Stimulated activated CD4-positive, alpha-beta T cell treated with anti-CD3 and anti-CD28 coated beads, Interleukin-12 subunit alpha, Interleukin-12 subunit beta, amount 100 ng/mL, for 24 hours (primary cell): ENCODE results near the gene CPXM2.

Experiments
- DNase-seq, 2 experiments: peaks; one replicate each; pipeline ENCODE4 v3.0.0-alpha.2; 2020; ENCODE audit warnings: low read depth in 2 of 2

The CPXM2 gene

GRCh38 chr10:123891144-123892071, at the start of gene CPXM2:
Gene CPXM2, minus strand, starts transcription at chr10:123891807. Its CDS starts 148 bp downstream, at chr10:123891659.
- no peak for DNase-seq

GRCh38 chr10:123939591-123939990, 48.0 kb upstream of the CPXM2 start:
- DNase-seq = no peak

- DNase-seq = no peak
Measured at GRCh38 chr10:123938890-123939289, 47.3 kb upstream of the CPXM2 start.

GRCh38 chr10:123936426-123936825, 44.8 kb upstream of the CPXM2 start:
- no peak for DNase-seq

GRCh38 chr10:123935680-123936079, 44.1 kb upstream of the CPXM2 start:
- DNase-seq = no peak

- no peak for DNase-seq
Measured at GRCh38 chr10:123934846-123935245, 43.2 kb upstream of the CPXM2 start.

- DNase-seq = no peak
Measured at GRCh38 chr10:123930340-123931001, 38.9 kb upstream of the CPXM2 start.

- no peak for DNase-seq
Measured at GRCh38 chr10:123929791-123930190, 38.2 kb upstream of the CPXM2 start.

GRCh38 chr10:123928427-123928826, 36.8 kb upstream of the CPXM2 start:
- DNase-seq = no peak

- DNase-seq = no peak
Measured at GRCh38 chr10:123926401-123927264, 35.0 kb upstream of the CPXM2 start.

GRCh38 chr10:123922126-123922525, 30.5 kb upstream of the CPXM2 start:
- DNase-seq = no peak

GRCh38 chr10:123916775-123917174, 25.2 kb upstream of the CPXM2 start:
- no peak for DNase-seq

GRCh38 chr10:123913688-123914268, 22.2 kb upstream of the CPXM2 start:
- DNase-seq = no peak

- DNase-seq = no peak
Measured at GRCh38 chr10:123912871-123913270, 21.3 kb upstream of the CPXM2 start.

GRCh38 chr10:123912466-123912865, 20.9 kb upstream of the CPXM2 start:
- DNase-seq = no peak

- no peak for DNase-seq
Measured at GRCh38 chr10:123911866-123912265, 20.3 kb upstream of the CPXM2 start.

- DNase-seq = no peak
Measured at GRCh38 chr10:123909866-123910265, 18.3 kb upstream of the CPXM2 start.

GRCh38 chr10:123909426-123909825, 17.8 kb upstream of the CPXM2 start:
- no peak for DNase-seq

- no peak for DNase-seq
Measured at GRCh38 chr10:123908379-123908778, 16.8 kb upstream of the CPXM2 start.

- DNase-seq = no peak
Measured at GRCh38 chr10:123906884-123907652, 15.5 kb upstream of the CPXM2 start.

- no peak for DNase-seq
Measured at GRCh38 chr10:123906296-123906695, 14.7 kb upstream of the CPXM2 start.
